Loucy (cell line): ENCODE data around the gene PRAF2.

Experiments used
- CTCF ChIP-seq: fragments of 200-600 bp; sonication (generic); conservative IDR thresholded peaks from 2 replicates; pipeline ENCODE4 v1.5.1; 2014; ENCODE audit warnings: mild to moderate bottlenecking, antibody characterized with exemption, low read length
- EZH2phosphoT487 ChIP-seq: fragments of 200-600 bp; IDR thresholded peaks from 2 replicates; pipeline ENCODE4 v1.6.1; 2018; ENCODE audit warnings: antibody characterized with exemption, mild to moderate bottlenecking, moderate library complexity, borderline replicate concordance

GRCh38 chrX:49058794-49059193 is 15.0 kb downstream of the PRAF2 start, which contains the start of gene CCDC120:
- TF ChIP-seq CTCF (no peak), EZH2phosphoT487 (no peak)
